Mucosa of rectum (tissue), 2 donors: Measurements from ENCODE around the gene CFAP53.

ENCODE experiments used
- H3K27ac ChIP-seq, 2 donors: one replicate each; pipeline ENCODE4 v1.7.0; 2013; ENCODE audit warnings: inconsistent platforms in 2 of 2, low read depth in 2 of 2, low read length in 2 of 2
- H3K27me3 ChIP-seq, 2 donors: one replicate each; pipeline ENCODE4 v1.7.0; 2013; ENCODE audit warnings: low read length in 2 of 2; ENCODE audit not compliant: control insufficient read depth in 2 of 2, insufficient read depth in 2 of 2
- H3K36me3 ChIP-seq, 2 donors: one replicate each; pipeline ENCODE4 v1.7.0; 2013; ENCODE audit warnings: low read length in 2 of 2; ENCODE audit not compliant: control insufficient read depth in 2 of 2, insufficient read depth in 2 of 2
- H3K4me1 ChIP-seq, 2 donors: one replicate each; pipeline ENCODE4 v1.7.0; 2013; ENCODE audit warnings: low read length in 2 of 2, mild to moderate bottlenecking in 1 of 2; ENCODE audit not compliant: control insufficient read depth in 2 of 2, insufficient read depth in 2 of 2
- H3K4me3 ChIP-seq, 2 donors: one replicate each; pipeline ENCODE4 v1.7.0; 2013; ENCODE audit warnings: low read length in 2 of 2
- H3K9ac ChIP-seq, 2 donors: one replicate each; pipeline ENCODE4 v1.7.0; 2013; ENCODE audit warnings: low read length in 2 of 2, low read depth in 1 of 2, mild to moderate bottlenecking in 1 of 2
- H3K9me3 ChIP-seq, 2 donors: one replicate each; pipeline ENCODE4 v1.7.0; 2013; ENCODE audit warnings: low read length in 2 of 2; ENCODE audit not compliant: control insufficient read depth in 2 of 2
- donor health status: healthy.
- donor health status: Normal muscosa, but diverticular disease.

The CFAP53 gene

DNA sequence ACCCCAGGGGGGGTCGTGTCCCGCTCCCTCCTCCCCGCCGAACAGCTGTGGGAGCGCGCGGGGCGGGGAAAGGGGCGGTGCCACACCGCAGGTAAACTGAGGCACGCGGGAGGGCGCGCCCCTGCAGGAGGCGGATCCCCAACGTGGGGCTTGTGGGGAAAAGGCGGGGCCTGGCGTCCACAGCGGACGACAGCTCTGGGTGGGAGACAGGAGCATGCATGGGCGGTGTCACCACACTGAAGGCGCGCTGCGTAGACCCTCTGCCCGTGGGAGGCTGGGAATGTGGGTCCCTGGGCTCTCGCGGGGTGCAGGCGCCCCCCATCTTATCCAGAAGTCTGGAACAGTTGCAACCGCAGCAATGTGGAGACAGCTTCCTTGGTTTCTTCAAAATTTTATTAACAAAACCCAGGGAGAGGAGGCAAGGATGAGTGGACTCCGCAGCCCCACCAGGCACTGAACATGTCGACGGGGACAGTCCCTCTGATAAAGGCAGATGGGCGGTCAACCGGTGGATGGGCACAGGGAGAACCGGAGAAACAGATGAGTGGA lies 15.8 kb upstream of the CFAP53 start:
- peak overlapping the region; percentile 91 to 96 for H3K27ac ChIP-seq
- H3K36me3 ChIP-seq, result peaks cover 31 to 52% of the 10 kb centered on the region in 2 donors
- H3K27me3 ChIP-seq, result no peaks in the 10 kb centered on the region
- H3K9ac ChIP-seq, result peak overlapping the region; percentile 93 to 100
- H3K4me3 ChIP-seq, result peak overlapping the region; percentile 94 to 100
- H3K9me3 ChIP-seq, result no peaks in the 10 kb centered on the region
- peaks cover 27 to 31% of the 10 kb centered on the region in 2 donors for H3K4me1 ChIP-seq

DNA sequence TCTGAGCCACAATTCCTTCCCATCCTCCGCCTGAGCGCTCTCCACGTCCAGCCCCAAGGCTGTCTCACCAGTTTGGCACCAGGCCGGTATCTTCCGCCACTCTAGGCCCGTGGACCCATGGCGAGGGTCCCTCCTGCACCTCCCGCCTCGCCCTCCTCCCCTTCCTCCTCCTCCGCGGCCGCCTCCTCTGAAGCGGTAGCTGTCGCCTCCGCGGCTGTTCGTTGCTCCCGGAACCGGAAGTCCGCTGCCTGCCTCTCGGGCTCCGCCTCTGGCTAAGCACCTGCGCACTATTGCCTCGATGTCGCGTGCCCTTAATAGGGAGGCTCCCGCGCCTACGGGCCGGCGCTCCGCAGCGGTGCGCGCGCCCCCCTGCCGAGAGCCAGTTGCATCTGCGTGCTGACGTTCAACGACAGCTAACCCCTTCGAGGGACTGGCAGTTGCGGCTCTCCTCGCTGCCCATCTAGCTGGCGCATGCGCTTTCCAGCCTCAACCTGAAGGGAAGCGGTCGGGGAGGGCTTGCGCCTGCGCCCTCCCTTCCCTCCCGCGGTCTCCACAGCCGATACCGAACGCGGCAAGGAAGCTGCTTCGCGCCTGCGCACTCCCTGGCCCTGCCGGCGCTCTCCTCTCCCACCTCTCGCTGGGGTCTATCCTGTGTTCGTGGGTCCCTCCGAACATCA lies 15.1 kb upstream of the CFAP53 start, which contains the start of gene MBD1:
Gene MBD1 (minus strand): TSS at position 229 of the 677 bp plus-strand sequence. CDS start 1,531 bp downstream, outside the sequence.
- Histone ChIP-seq H3K27ac (peak within 1 kb of the TSS; percentile 91 to 96), H3K9ac (peak within 1 kb of the TSS; percentile 93 to 100), H3K4me1 (peaks cover 22 to 25% of the 10 kb centered on the region in 2 donors), H3K4me3 (peak within 1 kb of the TSS; percentile 94 to 100), H3K27me3 (no peaks in the 10 kb centered on the region), H3K9me3 (no peaks in the 10 kb centered on the region), H3K36me3 (peaks cover 37 to 58% of the 10 kb centered on the region in 2 donors)

DNA sequence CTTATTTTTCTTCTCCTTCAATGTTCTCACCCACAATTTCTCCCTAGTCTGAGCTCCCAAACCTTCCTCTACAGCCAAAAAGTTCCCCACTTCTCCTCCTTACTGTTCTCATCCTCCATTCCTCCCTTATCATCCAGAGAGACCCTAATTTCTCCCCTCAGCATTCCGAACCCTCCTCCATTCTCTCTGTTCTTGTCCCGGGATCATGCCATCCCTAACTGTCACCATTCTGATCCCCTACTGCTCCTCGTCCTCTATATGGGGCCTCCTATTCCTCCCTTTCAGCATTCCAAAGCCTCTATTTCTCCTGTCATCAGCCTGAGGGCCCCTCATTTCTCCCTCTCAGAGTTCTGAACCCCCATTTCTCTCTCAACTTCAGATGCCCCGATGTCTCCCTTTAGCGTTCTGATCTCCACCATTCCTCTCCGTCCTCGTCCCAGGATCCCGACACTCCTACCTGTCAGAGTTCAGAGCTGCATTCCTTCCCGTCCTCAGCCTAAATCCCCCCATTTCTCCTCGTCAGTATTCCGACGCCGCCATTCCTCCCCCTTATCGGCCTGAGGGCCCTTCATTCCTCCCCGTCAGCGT lies 14.5 kb upstream of the CFAP53 start:
- peak overlapping the region; percentile 93 to 100 for H3K9ac ChIP-seq
- H3K27ac ChIP-seq, result peak overlapping the region; percentile 91 to 96
- peaks cover 44 to 64% of the 10 kb centered on the region in 2 donors for H3K36me3 ChIP-seq
- no peaks in the 10 kb centered on the region for H3K27me3 ChIP-seq
- no peaks in the 10 kb centered on the region for H3K9me3 ChIP-seq
- peak overlapping the region; percentile 94 to 100 for H3K4me3 ChIP-seq
- peaks cover 17 to 22% of the 10 kb centered on the region in 2 donors for H3K4me1 ChIP-seq

DNA sequence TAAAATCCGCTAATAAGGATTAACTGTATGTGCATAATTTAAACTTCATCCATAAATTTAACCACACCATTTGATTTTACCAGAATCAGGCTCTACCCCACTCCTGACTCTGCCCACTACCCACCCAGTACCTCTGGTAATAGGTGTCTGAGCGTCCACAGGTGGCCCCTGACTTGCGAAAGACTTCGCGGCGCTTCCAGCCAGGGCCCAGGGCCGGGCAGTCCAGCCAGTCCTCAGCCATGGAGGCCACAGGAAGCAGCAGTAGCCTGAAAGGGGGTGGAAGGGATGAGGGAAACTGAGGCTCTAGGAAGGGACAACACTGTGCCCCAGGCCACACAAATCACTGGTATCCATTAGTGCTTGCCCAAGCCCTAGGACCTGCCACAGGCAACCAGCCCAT lies 13.5 kb upstream of the CFAP53 start:
- Histone ChIP-seq H3K4me1 (peaks cover 17 to 22% of the 10 kb centered on the region in 2 donors), H3K9ac (peak overlapping the region in 1 of 2 donors; percentile 14), H3K9me3 (no peaks in the 10 kb centered on the region), H3K4me3 (peak overlapping the region; percentile 94 to 100), H3K27me3 (no peaks in the 10 kb centered on the region), H3K36me3 (peaks cover 49 to 63% of the 10 kb centered on the region in 2 donors), H3K27ac (no peak overlapping the region)

DNA sequence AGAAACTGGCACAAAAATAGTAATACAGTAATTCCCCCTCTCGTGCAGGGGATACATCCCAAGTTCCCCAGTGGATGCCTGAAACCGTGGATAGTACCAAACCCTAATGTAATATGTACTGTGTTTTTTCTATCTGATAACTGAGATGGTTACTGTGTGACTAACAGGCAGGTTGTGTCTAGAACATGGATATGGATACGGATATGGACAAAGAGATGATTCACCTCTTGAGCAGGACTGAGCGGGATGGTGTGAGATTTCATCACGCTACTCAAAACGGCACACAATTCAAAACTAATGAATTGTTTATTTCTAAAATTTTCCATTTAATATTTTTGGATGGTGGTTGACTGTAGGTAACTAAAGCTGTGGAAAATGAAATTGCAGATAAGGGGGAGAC lies 11.6 kb upstream of the CFAP53 start:
- Histone ChIP-seq H3K36me3 (peaks cover 54 to 63% of the 10 kb centered on the region in 2 donors), H3K27me3 (no peaks in the 10 kb centered on the region), H3K9ac (no peak overlapping the region), H3K9me3 (no peaks in the 10 kb centered on the region), H3K27ac (no peak overlapping the region), H3K4me1 (peaks cover 17 to 22% of the 10 kb centered on the region in 2 donors), H3K4me3 (no peak overlapping the region)

DNA sequence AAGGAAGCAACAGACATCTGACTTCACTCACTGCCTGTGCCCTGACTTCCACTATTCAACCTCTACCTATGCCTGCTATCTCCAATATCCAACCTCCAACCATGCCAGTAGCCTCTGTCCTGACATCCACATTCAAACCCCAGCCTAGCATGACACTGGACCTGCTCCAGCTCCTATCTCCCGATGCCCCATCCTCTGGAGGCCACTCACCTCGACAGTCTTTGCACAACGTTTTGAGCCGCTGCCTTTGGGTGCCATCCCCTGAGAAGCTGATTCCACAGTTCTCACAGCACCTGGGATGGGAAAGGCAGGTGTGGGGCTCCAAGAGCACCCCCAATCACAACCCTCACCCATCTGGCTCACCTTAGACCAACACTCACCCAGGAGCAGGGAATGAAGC lies 10.2 kb upstream of the CFAP53 start:
- H3K9me3 ChIP-seq, result no peaks in the 10 kb centered on the region
- no peaks in the 10 kb centered on the region for H3K27me3 ChIP-seq
- H3K27ac ChIP-seq, result no peak overlapping the region
- no peak overlapping the region for H3K4me3 ChIP-seq
- no peak overlapping the region for H3K9ac ChIP-seq
- H3K4me1 ChIP-seq, result peaks cover 13 to 19% of the 10 kb centered on the region in 2 donors
- H3K36me3 ChIP-seq, result peaks cover 66 to 70% of the 10 kb centered on the region in 2 donors

DNA sequence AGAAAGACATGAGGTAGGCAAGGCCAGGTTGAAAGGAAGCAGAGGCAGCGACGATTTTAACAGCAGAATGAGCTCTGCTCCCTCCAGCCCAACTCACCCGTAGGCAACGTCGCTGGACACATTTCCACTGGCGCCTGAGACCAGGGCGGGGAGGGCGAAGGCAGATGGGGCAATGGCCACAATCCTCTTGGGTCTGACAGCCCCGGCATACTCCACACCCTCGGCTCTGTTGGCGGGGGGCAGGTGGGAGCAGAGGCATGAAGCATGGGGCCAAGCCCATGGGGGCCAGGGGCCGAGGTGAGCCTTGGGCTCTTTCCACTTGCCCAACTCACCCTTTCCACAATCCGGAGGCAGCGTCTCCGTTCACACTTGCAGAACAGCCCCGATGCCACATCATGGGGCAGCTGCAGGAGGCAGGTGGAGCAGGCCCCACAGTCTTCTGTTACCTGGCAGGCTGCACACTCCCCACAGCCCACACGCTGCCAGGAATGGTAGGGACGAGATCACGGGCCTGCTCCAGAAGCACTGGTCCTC lies 9.3 kb upstream of the CFAP53 start:
- Histone ChIP-seq H3K36me3 (peaks cover 69 to 78% of the 10 kb centered on the region in 2 donors), H3K9ac (no peak overlapping the region)

DNA sequence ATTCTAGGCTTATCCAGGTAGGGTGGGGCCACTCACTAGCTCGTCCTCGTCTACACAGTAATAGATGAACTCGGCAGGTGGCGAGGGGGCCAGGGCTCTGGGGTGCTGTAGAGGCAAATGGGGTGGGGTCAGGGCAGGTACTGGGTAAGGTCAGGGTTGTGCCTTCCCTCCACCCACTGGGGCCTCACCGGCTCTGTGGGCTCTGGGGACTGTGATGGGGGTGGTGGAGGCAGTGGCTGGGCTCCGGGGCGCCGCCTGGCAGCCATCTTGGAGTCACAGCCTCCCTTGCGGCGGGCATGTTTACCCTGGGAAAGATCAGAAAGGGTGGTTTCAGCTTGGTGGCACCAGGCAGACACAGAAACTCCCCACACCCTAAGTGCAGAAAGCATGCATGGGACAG lies 8.6 kb upstream of the CFAP53 start:
- H3K36me3 ChIP-seq, result peaks cover 69 to 82% of the 10 kb centered on the region in 2 donors
- H3K27me3 ChIP-seq, result no peaks in the 10 kb centered on the region
- H3K9ac ChIP-seq, result no peak overlapping the region
- no peak overlapping the region for H3K4me3 ChIP-seq
- peaks cover 3 to 7% of the 10 kb centered on the region in 2 donors for H3K4me1 ChIP-seq
- no peaks in the 10 kb centered on the region for H3K9me3 ChIP-seq
- no peak overlapping the region for H3K27ac ChIP-seq

More for the DNA sequence above, 9.3 kb upstream of the CFAP53 start:
- Histone ChIP-seq H3K4me1 (peaks cover 9 to 13% of the 10 kb centered on the region in 2 donors), H3K9me3 (no peaks in the 10 kb centered on the region), H3K4me3 (no peak overlapping the region), H3K27ac (no peak overlapping the region), H3K27me3 (no peaks in the 10 kb centered on the region)

DNA sequence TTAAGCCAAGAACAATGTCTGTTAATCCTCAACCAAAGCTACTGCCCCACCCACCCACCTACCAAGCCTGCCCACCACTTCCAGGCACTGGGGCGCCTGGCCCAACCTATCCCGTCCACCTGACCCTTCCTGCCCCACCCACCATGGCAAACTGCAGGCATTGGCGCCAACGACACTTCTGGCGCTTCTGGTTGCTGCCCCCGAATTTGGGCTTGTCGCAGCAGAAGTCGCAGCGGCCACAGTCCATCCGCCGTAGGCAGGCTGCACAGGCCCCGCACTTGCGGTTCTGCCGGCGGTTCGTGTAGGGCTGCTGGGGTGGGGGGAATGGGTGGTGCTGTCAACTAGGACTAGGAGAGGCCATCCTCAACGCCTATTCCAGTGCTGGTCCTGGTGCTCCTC lies 7.7 kb upstream of the CFAP53 start:
- Histone ChIP-seq H3K27me3 (no peaks in the 10 kb centered on the region), H3K36me3 (peaks cover 75 to 89% of the 10 kb centered on the region in 2 donors), H3K9ac (no peak overlapping the region), H3K27ac (no peak overlapping the region), H3K4me3 (no peak overlapping the region), H3K4me1 (no peaks in the 10 kb centered on the region), H3K9me3 (no peaks in the 10 kb centered on the region)
